NB4 (cell line): Measurements from ENCODE around the gene PIP4K2A.

Experiments
- CTCF ChIP-seq: IDR thresholded peaks from one replicate; pipeline ENCODE4 v1.5.1; 2012; ENCODE audit warnings: low read depth, low read length
- POLR2A ChIP-seq: IDR thresholded peaks from 2 replicates; pipeline ENCODE4 v1.6.1; 2011; ENCODE audit warnings: mild to moderate bottlenecking; ENCODE audit not compliant: insufficient read length; ENCODE audit errors: extremely low read depth
- TF ChIP-seq, protein P1 (sequence below): IDR thresholded peaks from 2 replicates; pipeline ENCODE4 v1.6.1; 2011; ENCODE audit warnings: low read depth, low read length

DNA sequence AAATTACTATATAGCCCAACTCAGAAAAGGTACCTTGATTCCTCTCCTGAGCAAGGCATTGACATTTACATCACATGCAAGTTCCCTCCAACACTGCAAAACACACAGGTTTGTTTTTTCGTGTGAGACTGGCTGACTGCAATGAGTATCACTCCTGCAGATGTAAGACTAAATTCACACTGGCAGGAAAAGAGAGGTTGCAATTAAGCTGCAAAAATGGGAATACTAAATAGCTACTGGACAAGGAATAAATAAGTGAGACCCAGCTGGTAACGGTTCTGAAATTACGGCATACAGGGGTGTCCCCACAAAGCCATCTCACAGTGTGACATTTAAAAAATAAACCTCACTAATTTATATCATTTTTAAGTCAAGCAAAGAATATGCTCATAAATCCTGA is 97.3 kb downstream of the PIP4K2A start:
- no peak for TF ChIP-seq CTCF
- TF ChIP-seq, protein P1, sequence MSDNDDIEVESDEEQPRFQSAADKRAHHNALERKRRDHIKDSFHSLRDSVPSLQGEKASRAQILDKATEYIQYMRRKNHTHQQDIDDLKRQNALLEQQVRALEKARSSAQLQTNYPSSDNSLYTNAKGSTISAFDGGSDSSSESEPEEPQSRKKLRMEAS: no peak
- TF ChIP-seq POLR2A: no peak
